Stimulated activated naive CD8-positive, alpha-beta T cell treated with anti-CD3 and anti-CD28 coated beads, Interleukin-15, Interleukin-2, amounts not matched to agents 100 ng/mL and 50 ng/mL, for 24 hours (primary cell): ENCODE measurements around the gene CDH26.
A peak's percentile ranks its signal among the peaks of the same experiment; 100 is the strongest.

ENCODE experiments used
- H3K27ac Mint-ChIP-seq: one replicate; pipeline ENCODE4 v1.8.0; 2021; ENCODE audit warnings: mild to moderate bottlenecking, mixed read lengths
- H3K27me3 Mint-ChIP-seq: one replicate; pipeline ENCODE4 v1.8.0; 2021; ENCODE audit warnings: mixed read lengths
- H3K36me3 Mint-ChIP-seq: one replicate; pipeline ENCODE4 v1.8.0; 2021; ENCODE audit warnings: low read depth, mixed read lengths
- H3K4me1 Mint-ChIP-seq: one replicate; pipeline ENCODE4 v1.8.0; 2021; ENCODE audit warnings: low read depth, mixed read lengths
- H3K4me3 Mint-ChIP-seq: one replicate; pipeline ENCODE4 v1.8.0; 2021; ENCODE audit warnings: mild to moderate bottlenecking, mixed read lengths
- H3K9me3 Mint-ChIP-seq: one replicate; pipeline ENCODE4 v1.8.0; 2021; ENCODE audit warnings: mixed read lengths

The CDH26 gene

GRCh38 chr20:59958123-59958522, at the start of gene CDH26:
TSS of gene CDH26 (plus strand) at chr20:59958423. CDS start at chr20:59958727, 304 bp downstream.
- no peaks in the 10 kb centered on the region for H3K9me3 Mint-ChIP-seq
- H3K4me1 Mint-ChIP-seq = no peaks in the 10 kb centered on the region
- no peaks in the 10 kb centered on the region for H3K27me3 Mint-ChIP-seq
- peaks cover 7% of the 10 kb centered on the region for H3K36me3 Mint-ChIP-seq
- no peak within 1 kb of the TSS for H3K4me3 Mint-ChIP-seq
- H3K27ac Mint-ChIP-seq = no peak within 1 kb of the TSS

GRCh38 chr20:59908855-59909254, 49.4 kb upstream of the CDH26 start:
- Mint-ChIP-seq H3K36me3 (no peaks in the 10 kb centered on the region), H3K9me3 (no peaks in the 10 kb centered on the region), H3K27ac (no peak overlapping the region), H3K27me3 (peaks cover 4% of the 10 kb centered on the region), H3K4me1 (no peaks in the 10 kb centered on the region), H3K4me3 (no peak overlapping the region)

- H3K4me1 Mint-ChIP-seq = no peaks in the 10 kb centered on the region
- H3K27me3 Mint-ChIP-seq = peaks cover 4% of the 10 kb centered on the region
- H3K36me3 Mint-ChIP-seq = no peaks in the 10 kb centered on the region
- H3K9me3 Mint-ChIP-seq = no peaks in the 10 kb centered on the region
- no peak overlapping the region for H3K4me3 Mint-ChIP-seq
- no peak overlapping the region for H3K27ac Mint-ChIP-seq
Observed at GRCh38 chr20:59911041-59911440, 47.2 kb upstream of the CDH26 start.

GRCh38 chr20:59912609-59913008, 45.6 kb upstream of the CDH26 start:
- no peaks in the 10 kb centered on the region for H3K36me3 Mint-ChIP-seq
- no peak overlapping the region for H3K4me3 Mint-ChIP-seq
- no peaks in the 10 kb centered on the region for H3K4me1 Mint-ChIP-seq
- H3K9me3 Mint-ChIP-seq = no peaks in the 10 kb centered on the region
- peaks cover 4% of the 10 kb centered on the region for H3K27me3 Mint-ChIP-seq
- H3K27ac Mint-ChIP-seq = no peak overlapping the region

GRCh38 chr20:59920944-59921343, 37.3 kb upstream of the CDH26 start:
- Mint-ChIP-seq H3K4me1 (no peaks in the 10 kb centered on the region), H3K9me3 (no peaks in the 10 kb centered on the region), H3K27me3 (peaks cover 16% of the 10 kb centered on the region), H3K27ac (no peak overlapping the region), H3K4me3 (no peak overlapping the region), H3K36me3 (no peaks in the 10 kb centered on the region)

GRCh38 chr20:59923514-59923913, 34.7 kb upstream of the CDH26 start:
- no peaks in the 10 kb centered on the region for H3K4me1 Mint-ChIP-seq
- no peak overlapping the region for H3K4me3 Mint-ChIP-seq
- peaks cover 16% of the 10 kb centered on the region for H3K27me3 Mint-ChIP-seq
- H3K36me3 Mint-ChIP-seq = no peaks in the 10 kb centered on the region
- no peaks in the 10 kb centered on the region for H3K9me3 Mint-ChIP-seq
- no peak overlapping the region for H3K27ac Mint-ChIP-seq

- no peak overlapping the region for H3K27ac Mint-ChIP-seq
Observed at GRCh38 chr20:59925359-59925758, 32.9 kb upstream of the CDH26 start.

GRCh38 chr20:59925899-59926298, 32.3 kb upstream of the CDH26 start:
- Mint-ChIP-seq H3K4me3 (no peak overlapping the region), H3K4me1 (no peaks in the 10 kb centered on the region), H3K9me3 (no peaks in the 10 kb centered on the region), H3K27me3 (peaks cover 12% of the 10 kb centered on the region), H3K27ac (no peak overlapping the region), H3K36me3 (no peaks in the 10 kb centered on the region)

More at GRCh38 chr20:59925359-59925758, 32.9 kb upstream of the CDH26 start:
- Mint-ChIP-seq H3K4me1 (no peaks in the 10 kb centered on the region), H3K36me3 (no peaks in the 10 kb centered on the region), H3K27me3 (peaks cover 14% of the 10 kb centered on the region), H3K9me3 (no peaks in the 10 kb centered on the region), H3K4me3 (no peak overlapping the region)

- H3K4me1 Mint-ChIP-seq = peaks cover 14% of the 10 kb centered on the region
- no peaks in the 10 kb centered on the region for H3K9me3 Mint-ChIP-seq
- H3K27ac Mint-ChIP-seq = peak overlapping the region; percentile 84
- peak overlapping the region; percentile 69 for H3K4me3 Mint-ChIP-seq
- H3K27me3 Mint-ChIP-seq = peaks cover 5% of the 10 kb centered on the region
- H3K36me3 Mint-ChIP-seq = peaks cover 4% of the 10 kb centered on the region
Observed at GRCh38 chr20:59931511-59932312, 26.5 kb upstream of the CDH26 start.

GRCh38 chr20:59932616-59933295, 25.5 kb upstream of the CDH26 start:
- Mint-ChIP-seq H3K27ac (no peak overlapping the region), H3K9me3 (no peaks in the 10 kb centered on the region), H3K27me3 (peaks cover 5% of the 10 kb centered on the region), H3K36me3 (peaks cover 4% of the 10 kb centered on the region), H3K4me3 (peak overlapping the region; percentile 41), H3K4me1 (peaks cover 19% of the 10 kb centered on the region)

- Mint-ChIP-seq H3K4me1 (peaks cover 25% of the 10 kb centered on the region), H3K36me3 (peaks cover 10% of the 10 kb centered on the region), H3K9me3 (no peaks in the 10 kb centered on the region), H3K27ac (no peak within 1 kb of the TSS), H3K27me3 (peaks cover 5% of the 10 kb centered on the region), H3K4me3 (peak within 1 kb of the TSS; percentile 79)
Observed at GRCh38 chr20:59933296-59933848, 24.9 kb upstream of the CDH26 start, which contains the start of gene SYCP2. TSS of gene SYCP2 (minus strand) at chr20:59933637. CDS start at chr20:59922413, 11,224 bp downstream.

GRCh38 chr20:59933849-59934585, 24.2 kb upstream of the CDH26 start:
- no peak overlapping the region for H3K27ac Mint-ChIP-seq
- H3K27me3 Mint-ChIP-seq = peaks cover 5% of the 10 kb centered on the region
- no peaks in the 10 kb centered on the region for H3K9me3 Mint-ChIP-seq

GRCh38 chr20:59935457-59936185, 22.6 kb upstream of the CDH26 start:
- peaks cover 32% of the 10 kb centered on the region for H3K4me1 Mint-ChIP-seq
- H3K27ac Mint-ChIP-seq = no peak overlapping the region
- peaks cover 5% of the 10 kb centered on the region for H3K27me3 Mint-ChIP-seq
- no peak overlapping the region for H3K4me3 Mint-ChIP-seq
- H3K9me3 Mint-ChIP-seq = no peaks in the 10 kb centered on the region
- peaks cover 16% of the 10 kb centered on the region for H3K36me3 Mint-ChIP-seq

More at GRCh38 chr20:59933849-59934585, 24.2 kb upstream of the CDH26 start:
- H3K36me3 Mint-ChIP-seq = peaks cover 16% of the 10 kb centered on the region
- peaks cover 32% of the 10 kb centered on the region for H3K4me1 Mint-ChIP-seq
- peak overlapping the region; percentile 79 for H3K4me3 Mint-ChIP-seq

GRCh38 chr20:59936409-59936808, 21.8 kb upstream of the CDH26 start:
- Mint-ChIP-seq H3K27ac (no peak overlapping the region), H3K36me3 (peaks cover 16% of the 10 kb centered on the region), H3K4me3 (no peak overlapping the region), H3K9me3 (no peaks in the 10 kb centered on the region), H3K27me3 (peaks cover 5% of the 10 kb centered on the region), H3K4me1 (peaks cover 38% of the 10 kb centered on the region)
